Fibroblast of lung (primary cell): Measurements from ENCODE around the gene ADAD2. TPM values are rescaled to one million over a fixed set of nuclear protein-coding genes. Genes with fewer than 3 reads are reported as not detected.

Source experiments
- DNase-seq, 2 donors: peaks; one replicate each; pipeline versions ENCODE4 v3.0.0 to v3.0.0-alpha.2; 2010; ENCODE audit warnings: low read depth in 2 of 2
- H2AFZ ChIP-seq: 2 replicates; pipeline ENCODE4 v1.5.1; 2012; ENCODE audit warnings: low read length, control low read depth, inconsistent platforms
- H3K27ac ChIP-seq: 2 replicates; pipeline ENCODE4 v1.5.1; 2011; ENCODE audit warnings: low read length, control low read depth; ENCODE audit not compliant: insufficient read depth
- H3K27me3 ChIP-seq: 2 replicates; pipeline ENCODE4 v1.5.1; 2011; ENCODE audit warnings: mild to moderate bottlenecking, low read length; ENCODE audit not compliant: control insufficient read depth, insufficient read depth
- H3K36me3 ChIP-seq: 2 replicates; pipeline ENCODE4 v1.5.1; 2011; ENCODE audit warnings: low read length; ENCODE audit not compliant: control insufficient read depth, insufficient read depth
- H3K4me1 ChIP-seq: 2 replicates; pipeline ENCODE4 v1.5.1; 2011; ENCODE audit warnings: low read length; ENCODE audit not compliant: control insufficient read depth, insufficient read depth; ENCODE audit errors: extremely low read depth
- H3K4me2 ChIP-seq: 2 replicates; pipeline ENCODE4 v1.5.1; 2011; ENCODE audit warnings: low read length, control low read depth; ENCODE audit not compliant: insufficient read depth; ENCODE audit errors: extremely low read depth
- H3K4me3 ChIP-seq, 4 experiments: fragments of 200-600 bp in 1 of 4; sonication (generic) in 1 of 4; replicated peaks in 1 of 4; 2 replicates each; pipeline ENCODE4 v1.5.1; 2011 to 2016; ENCODE audit warnings: low read length in 4 of 4, low read depth in 3 of 4, mild to moderate bottlenecking in 3 of 4, control low read depth in 2 of 4, inconsistent platforms in 1 of 4, mixed read lengths in 1 of 4; ENCODE audit not compliant: insufficient read depth in 1 of 4; ENCODE audit errors: control extremely low read depth in 1 of 4
- H3K79me2 ChIP-seq: 2 replicates; pipeline ENCODE4 v1.5.1; 2012; ENCODE audit warnings: mild to moderate bottlenecking, low read length, inconsistent platforms; ENCODE audit not compliant: control insufficient read depth, insufficient read depth
- H3K9ac ChIP-seq: 2 replicates; pipeline ENCODE4 v1.5.1; 2011; ENCODE audit warnings: mild to moderate bottlenecking, low read length, control low read depth; ENCODE audit not compliant: insufficient read depth
- H3K9me3 ChIP-seq: 2 replicates; pipeline ENCODE4 v1.5.1; 2012; ENCODE audit warnings: low read depth, low read length; ENCODE audit not compliant: control insufficient read depth, insufficient read depth
- H4K20me1 ChIP-seq: 2 replicates; pipeline ENCODE4 v1.5.1; 2011; ENCODE audit warnings: low read length; ENCODE audit not compliant: control insufficient read depth, insufficient read depth; ENCODE audit errors: extremely low read depth
- EZH2 ChIP-seq: IDR thresholded peaks from 2 replicates; pipeline ENCODE4 v1.5.1; 2012; ENCODE audit warnings: low read length, control low read depth, mild to moderate bottlenecking; ENCODE audit errors: missing control alignments
- polyA plus RNA-seq, 2 donors: library from polyadenylated mRNA; depleted of rRNA in 1 of 2; stranded (reverse) in 1 of 2; unstranded in 1 of 2; fragments of >200 nt; gene quantifications; 2 replicates each; pipeline ENCODE4 v1.2.1, GENCODE V29; 2011 to 2012; ENCODE audit warnings: missing spikeins in 1 of 2
- total RNA-seq: library from RNA; depleted of rRNA; stranded (reverse); fragments of >200 nt; gene quantifications from 2 replicates; pipeline ENCODE4 v1.2.1, GENCODE V29; 2014
- TF ChIP-seq, protein P1 (sequence below), 2 donors: IDR thresholded peaks in 1 of 2; conservative IDR thresholded peaks in 1 of 2; 1 replicate in 1 of 2; 2 replicates in 1 of 2; pipeline ENCODE4 v1.5.1; 2011 to 2012; ENCODE audit warnings: low read length in 2 of 2, control low read depth in 1 of 2, inconsistent platforms in 1 of 2, low read depth in 1 of 2, mild to moderate bottlenecking in 1 of 2

Gene ADAD2
- total and polyA plus RNA-seq, 2 donors (not counting 1 experiment from before 2014, with no cell fraction given) = not detected

DNA sequence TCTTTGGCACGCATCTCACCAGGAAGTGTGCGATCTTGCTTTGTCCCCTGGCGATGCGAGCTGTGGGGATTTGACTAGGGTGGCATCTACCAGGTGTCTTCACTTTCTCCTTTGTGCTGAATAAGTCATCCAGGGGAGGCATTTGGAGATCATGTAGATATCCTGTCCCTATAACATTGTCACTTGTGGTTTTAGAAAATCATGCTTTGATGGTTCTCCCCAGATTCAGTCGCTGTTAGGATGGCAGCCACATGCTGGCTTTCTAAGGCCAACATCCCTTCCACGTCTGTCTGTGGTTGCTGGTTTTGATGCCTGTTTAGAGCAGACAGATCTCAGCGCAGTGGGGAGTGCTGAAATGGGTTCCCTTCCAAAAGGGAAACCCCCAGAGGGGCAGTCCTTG, 2.5 kb downstream of the ADAD2 start:
- Histone ChIP-seq H2AFZ (no peak overlapping the region), H3K79me2 (no peaks in the 10 kb centered on the region), H4K20me1 (no peaks in the 10 kb centered on the region), H3K4me1 (no peaks in the 10 kb centered on the region), H3K27me3 (peaks cover 7% of the 10 kb centered on the region), H3K9me3 (no peaks in the 10 kb centered on the region), H3K4me2 (no peak overlapping the region), H3K9ac (no peak overlapping the region), H3K36me3 (no peaks in the 10 kb centered on the region), H3K27ac (no peak overlapping the region), H3K4me3 (no peak overlapping the region)
- no peak for DNase-seq
- TF ChIP-seq EZH2 = no peak

GRCh38 chr16:84194018-84194417, 3.1 kb downstream of the ADAD2 start:
- Histone ChIP-seq H4K20me1 (no peaks in the 10 kb centered on the region), H3K9ac (no peak overlapping the region), H3K36me3 (no peaks in the 10 kb centered on the region), H3K27ac (no peak overlapping the region), H3K4me3 (no peak overlapping the region), H3K9me3 (no peaks in the 10 kb centered on the region), H3K79me2 (no peaks in the 10 kb centered on the region), H3K4me1 (no peaks in the 10 kb centered on the region), H3K27me3 (peaks cover 7% of the 10 kb centered on the region), H3K4me2 (no peak overlapping the region), H2AFZ (no peak overlapping the region)
- TF ChIP-seq, protein P1, sequence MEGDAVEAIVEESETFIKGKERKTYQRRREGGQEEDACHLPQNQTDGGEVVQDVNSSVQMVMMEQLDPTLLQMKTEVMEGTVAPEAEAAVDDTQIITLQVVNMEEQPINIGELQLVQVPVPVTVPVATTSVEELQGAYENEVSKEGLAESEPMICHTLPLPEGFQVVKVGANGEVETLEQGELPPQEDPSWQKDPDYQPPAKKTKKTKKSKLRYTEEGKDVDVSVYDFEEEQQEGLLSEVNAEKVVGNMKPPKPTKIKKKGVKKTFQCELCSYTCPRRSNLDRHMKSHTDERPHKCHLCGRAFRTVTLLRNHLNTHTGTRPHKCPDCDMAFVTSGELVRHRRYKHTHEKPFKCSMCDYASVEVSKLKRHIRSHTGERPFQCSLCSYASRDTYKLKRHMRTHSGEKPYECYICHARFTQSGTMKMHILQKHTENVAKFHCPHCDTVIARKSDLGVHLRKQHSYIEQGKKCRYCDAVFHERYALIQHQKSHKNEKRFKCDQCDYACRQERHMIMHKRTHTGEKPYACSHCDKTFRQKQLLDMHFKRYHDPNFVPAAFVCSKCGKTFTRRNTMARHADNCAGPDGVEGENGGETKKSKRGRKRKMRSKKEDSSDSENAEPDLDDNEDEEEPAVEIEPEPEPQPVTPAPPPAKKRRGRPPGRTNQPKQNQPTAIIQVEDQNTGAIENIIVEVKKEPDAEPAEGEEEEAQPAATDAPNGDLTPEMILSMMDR (conservative IDR thresholded peaks at IDR 0.05 in 1 of 2, IDR thresholded peaks at IDR 0.05 in 1 of 2; ENCODE audit: low read depth in 1 of 2, low read length in 2 of 2) = no peak
- TF ChIP-seq EZH2 = no peak
- no peak for DNase-seq

- H3K4me3 ChIP-seq = no peak overlapping the region
- no peaks in the 10 kb centered on the region for H3K4me1 ChIP-seq
- DNase-seq = no peak
- H3K9me3 ChIP-seq = no peaks in the 10 kb centered on the region
- H3K27ac ChIP-seq = no peak overlapping the region
- no peak overlapping the region for H2AFZ ChIP-seq
- H3K27me3 ChIP-seq = peaks cover 7% of the 10 kb centered on the region
- H3K79me2 ChIP-seq = no peaks in the 10 kb centered on the region
- H3K36me3 ChIP-seq = no peaks in the 10 kb centered on the region
- no peak overlapping the region for H3K9ac ChIP-seq
- H4K20me1 ChIP-seq = no peaks in the 10 kb centered on the region
- TF ChIP-seq, protein P1 (conservative IDR thresholded peaks at IDR 0.05 in 1 of 2, IDR thresholded peaks at IDR 0.05 in 1 of 2; ENCODE audit: low read depth in 1 of 2, low read length in 2 of 2) = no peak
- TF ChIP-seq EZH2 = no peak
- no peak overlapping the region for H3K4me2 ChIP-seq
These were observed 3.7 kb downstream of the ADAD2 start for GRCh38 chr16:84194470-84195200.
